ENCODE measurements around the gene CD4.

DNA sequence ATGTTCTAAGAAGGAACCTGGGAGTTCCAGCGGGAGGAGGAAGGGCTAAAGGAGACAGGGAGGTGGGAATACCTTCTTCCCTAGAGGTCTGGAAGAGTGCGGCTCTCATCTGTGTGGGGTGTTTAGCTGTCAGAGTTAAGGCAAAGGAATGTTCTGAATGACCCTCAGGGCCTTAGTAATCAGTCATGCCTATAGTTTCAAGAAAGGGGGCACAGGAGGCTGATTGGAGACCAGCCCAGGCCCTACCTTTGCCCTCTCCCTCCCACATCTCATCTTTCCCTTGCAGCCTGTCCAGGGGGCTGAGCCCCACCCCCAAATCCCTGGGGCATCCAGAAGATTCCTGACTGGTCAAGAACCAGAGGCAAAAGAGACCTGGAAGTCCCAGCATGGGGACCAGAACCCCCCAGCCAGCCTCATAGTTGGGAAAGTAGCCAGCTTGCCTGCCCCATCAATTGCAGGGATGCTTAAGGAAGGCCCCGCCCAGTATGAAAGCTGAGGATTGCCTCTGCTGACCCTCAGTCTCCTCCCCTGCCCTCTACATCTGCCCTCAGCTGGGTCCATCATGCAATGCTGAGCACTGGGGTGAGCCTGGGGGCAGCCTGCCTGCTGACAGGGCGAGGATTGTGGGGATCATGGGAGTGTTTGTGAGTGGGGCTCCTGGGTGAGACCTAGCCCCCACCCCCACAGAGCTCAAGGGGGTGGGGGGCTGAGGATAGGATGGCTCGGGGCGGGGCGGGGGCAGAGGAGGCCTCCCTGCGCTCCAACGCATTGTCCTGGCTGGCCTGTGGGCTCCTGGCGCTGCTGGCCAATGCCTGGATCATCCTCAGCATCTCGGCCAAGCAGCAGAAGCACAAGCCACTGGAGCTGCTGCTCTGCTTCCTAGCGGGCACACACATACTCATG lies 34.1 kb downstream of the CD4 start:
- TF ChIP-seq, protein P1, sequence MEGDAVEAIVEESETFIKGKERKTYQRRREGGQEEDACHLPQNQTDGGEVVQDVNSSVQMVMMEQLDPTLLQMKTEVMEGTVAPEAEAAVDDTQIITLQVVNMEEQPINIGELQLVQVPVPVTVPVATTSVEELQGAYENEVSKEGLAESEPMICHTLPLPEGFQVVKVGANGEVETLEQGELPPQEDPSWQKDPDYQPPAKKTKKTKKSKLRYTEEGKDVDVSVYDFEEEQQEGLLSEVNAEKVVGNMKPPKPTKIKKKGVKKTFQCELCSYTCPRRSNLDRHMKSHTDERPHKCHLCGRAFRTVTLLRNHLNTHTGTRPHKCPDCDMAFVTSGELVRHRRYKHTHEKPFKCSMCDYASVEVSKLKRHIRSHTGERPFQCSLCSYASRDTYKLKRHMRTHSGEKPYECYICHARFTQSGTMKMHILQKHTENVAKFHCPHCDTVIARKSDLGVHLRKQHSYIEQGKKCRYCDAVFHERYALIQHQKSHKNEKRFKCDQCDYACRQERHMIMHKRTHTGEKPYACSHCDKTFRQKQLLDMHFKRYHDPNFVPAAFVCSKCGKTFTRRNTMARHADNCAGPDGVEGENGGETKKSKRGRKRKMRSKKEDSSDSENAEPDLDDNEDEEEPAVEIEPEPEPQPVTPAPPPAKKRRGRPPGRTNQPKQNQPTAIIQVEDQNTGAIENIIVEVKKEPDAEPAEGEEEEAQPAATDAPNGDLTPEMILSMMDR (IDR thresholded peaks at IDR 0.05) = no peak
- no peak for TF ChIP-seq POLR2A (IDR thresholded peaks at IDR 0.05)
